GM10847 (cell line): Measurements from ENCODE around the gene LRRC55.

Experiments used
- POLR2A ChIP-seq: IDR thresholded peaks from 2 replicates; pipeline ENCODE4 v1.6.1; 2011; ENCODE audit not compliant: insufficient read length; ENCODE audit errors: extremely low read depth

The LRRC55 gene

DNA sequence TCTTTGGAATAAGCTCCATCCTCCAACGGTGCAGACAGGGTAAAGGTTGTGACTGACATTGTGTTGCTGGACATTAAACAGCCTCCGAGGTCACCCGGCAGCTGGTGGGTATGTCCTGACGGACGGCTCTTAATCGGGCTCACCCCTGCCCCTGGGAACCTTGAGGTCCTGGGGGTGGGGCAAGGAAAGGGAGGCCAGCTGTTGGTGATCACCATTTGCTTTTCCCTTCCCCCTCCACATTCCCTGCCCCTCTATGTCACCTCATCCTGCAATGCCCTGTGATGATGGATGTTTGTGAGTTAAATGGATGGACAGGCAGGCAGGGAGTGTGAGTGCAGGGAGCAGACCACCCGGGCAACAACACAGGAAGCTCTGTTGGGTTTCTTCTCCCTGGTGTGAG lies 29.0 kb downstream of the LRRC55 start:
- TF ChIP-seq POLR2A, result no peak

- no peak for TF ChIP-seq POLR2A
Measured at GRCh38 chr11:57213342-57214097, 31.8 kb downstream of the LRRC55 start.

- no peak for TF ChIP-seq POLR2A
Measured at GRCh38 chr11:57214098-57214417, 32.3 kb downstream of the LRRC55 start.

GRCh38 chr11:57214494-57214893 lies 32.7 kb downstream of the LRRC55 start:
- no peak for TF ChIP-seq POLR2A

GRCh38 chr11:57216463-57216862 lies 34.7 kb downstream of the LRRC55 start:
- no peak for TF ChIP-seq POLR2A

DNA sequence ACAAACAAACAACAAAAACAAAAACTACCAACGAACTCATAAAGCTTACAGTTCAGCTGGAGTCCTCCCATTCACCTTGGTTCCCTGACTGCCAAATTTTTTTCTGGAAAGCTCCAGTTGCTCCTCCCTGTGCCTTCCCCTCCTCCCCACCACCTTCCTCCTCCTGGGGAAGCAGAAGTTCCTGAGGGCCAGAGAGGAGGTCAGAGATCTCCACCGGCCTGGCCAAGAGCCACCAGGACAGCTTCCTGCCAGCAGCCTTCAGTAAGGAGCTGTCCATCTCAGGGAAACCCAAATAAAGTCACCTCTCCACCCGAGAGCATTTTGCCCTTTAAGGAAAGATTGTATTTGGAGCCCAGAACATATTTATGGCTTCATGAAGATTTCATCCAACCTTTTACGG lies 35.3 kb downstream of the LRRC55 start:
- TF ChIP-seq POLR2A, result no peak

GRCh38 chr11:57219021-57219627 lies 37.4 kb downstream of the LRRC55 start:
- no peak for TF ChIP-seq POLR2A

GRCh38 chr11:57222239-57222638 lies 40.5 kb downstream of the LRRC55 start:
- TF ChIP-seq POLR2A, result no peak

GRCh38 chr11:57223601-57224000 lies 41.8 kb downstream of the LRRC55 start:
- TF ChIP-seq POLR2A, result no peak

DNA sequence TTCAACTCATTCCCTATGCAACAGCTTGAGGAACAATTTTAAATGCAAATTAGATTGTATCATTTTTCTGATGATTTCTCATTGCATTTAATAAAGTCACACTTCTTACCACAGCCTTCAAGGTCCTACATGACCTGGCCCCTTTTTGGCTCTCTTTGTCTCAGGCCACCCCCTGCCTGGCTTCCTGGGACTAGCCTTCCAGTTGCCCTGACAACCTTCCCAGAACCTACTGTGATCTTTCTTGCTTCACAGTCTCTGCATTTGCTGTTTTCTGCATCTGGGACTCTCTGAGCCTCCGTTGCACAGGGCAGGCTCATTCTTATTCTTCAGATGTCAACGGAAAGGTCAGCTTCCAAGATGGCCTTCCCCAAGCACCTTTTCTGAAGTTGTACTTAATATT lies 42.4 kb downstream of the LRRC55 start:
- no peak for TF ChIP-seq POLR2A

DNA sequence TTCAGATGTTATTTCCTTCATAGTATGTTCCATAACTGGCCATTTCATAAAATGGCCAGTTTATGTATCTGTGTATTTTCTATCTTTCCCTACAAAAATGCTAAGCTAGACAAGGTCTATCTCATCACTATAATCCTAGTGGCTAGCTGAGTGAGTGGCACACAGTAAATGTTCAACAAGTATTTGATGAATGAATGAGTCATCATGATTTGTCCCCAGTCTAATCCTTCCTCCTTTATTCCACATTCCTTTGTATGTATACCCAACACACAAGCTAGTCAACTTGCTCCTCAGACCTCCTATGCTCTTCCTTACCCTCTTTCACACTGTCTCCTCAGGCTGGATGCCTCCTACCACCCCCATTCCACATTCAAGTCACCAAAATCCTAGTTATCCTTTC lies 42.8 kb downstream of the LRRC55 start:
- TF ChIP-seq POLR2A, result no peak

DNA sequence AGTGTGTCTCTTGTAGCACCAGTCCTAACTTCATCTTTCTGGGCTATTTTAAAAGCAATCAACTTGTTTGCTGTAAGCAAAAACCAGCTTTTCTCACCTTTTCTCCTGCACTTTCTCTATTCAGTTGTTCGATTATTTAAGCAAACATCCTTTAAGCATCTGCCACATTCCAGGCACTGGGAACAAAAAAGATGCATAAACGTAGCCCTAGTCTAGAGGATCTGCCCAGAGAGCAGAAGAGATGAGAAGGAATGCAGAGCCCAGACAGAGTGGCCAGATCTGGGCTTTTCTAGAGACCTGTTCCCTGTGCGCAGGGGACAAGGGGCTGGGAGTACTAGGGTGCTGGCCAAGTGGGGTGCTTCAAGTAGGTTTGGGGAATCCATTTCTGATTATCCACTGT lies 46.8 kb downstream of the LRRC55 start:
- no peak for TF ChIP-seq POLR2A

- TF ChIP-seq POLR2A, result no peak
Measured at GRCh38 chr11:57230316-57230715, 48.6 kb downstream of the LRRC55 start.

GRCh38 chr11:57230791-57231538 lies 49.2 kb downstream of the LRRC55 start:
- no peak for TF ChIP-seq POLR2A

GRCh38 chr11:57231539-57232253 lies 49.9 kb downstream of the LRRC55 start:
- TF ChIP-seq POLR2A, result no peak

DNA sequence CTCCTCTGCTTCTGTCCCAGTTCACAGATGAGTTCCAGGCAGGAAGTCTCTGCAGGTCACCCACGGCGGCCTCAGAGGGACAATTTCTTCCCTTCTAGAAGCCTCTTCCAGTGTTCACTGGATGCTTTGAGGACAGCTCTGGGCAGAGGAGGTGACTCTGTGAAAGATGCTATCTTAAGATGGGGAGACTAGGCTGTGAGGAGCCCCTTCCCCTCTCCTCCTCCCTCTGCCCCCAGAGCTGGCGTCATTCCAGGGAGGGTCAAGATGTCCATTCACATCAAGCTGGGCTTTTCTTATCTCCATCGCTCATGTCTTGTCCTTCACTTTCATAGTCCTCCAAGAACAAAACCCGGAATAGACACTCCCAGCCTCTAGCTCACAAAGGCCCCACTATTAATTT lies 51.9 kb downstream of the LRRC55 start:
- TF ChIP-seq POLR2A, result no peak
